HepG2 (cell line): Measurements from ENCODE around the gene RFX2. TPM values are rescaled to one million over a fixed set of nuclear protein-coding genes. Genes with fewer than 3 reads are reported as not detected.
A peak's percentile ranks its signal among the peaks of the same experiment; 100 is the strongest.

Source experiments
- ATF6 ChIP-seq: sonication (generic); formaldehyde crosslinking; conservative IDR thresholded peaks from 2 replicates; pipeline ENCODE4 v1.4.0; 2020; ENCODE audit warnings: missing genetic modification reagents
- FOSL1 ChIP-seq: sonication (generic); formaldehyde crosslinking; IDR thresholded peaks from 2 replicates; pipeline ENCODE4 v1.9.0; 2021; ENCODE audit warnings: missing genetic modification reagents, borderline replicate concordance
- GTF3A ChIP-seq: sonication (generic); formaldehyde crosslinking; conservative IDR thresholded peaks from 2 replicates; pipeline ENCODE4 v1.4.0; 2020; ENCODE audit warnings: mild to moderate bottlenecking, missing genetic modification reagents
- MED13 ChIP-seq: sonication (generic); formaldehyde crosslinking; IDR thresholded peaks from 2 replicates; pipeline ENCODE4 v1.5.0; 2020; ENCODE audit warnings: missing genetic modification reagents
- MEF2D ChIP-seq: sonication (generic); formaldehyde crosslinking; IDR thresholded peaks from 2 replicates; pipeline ENCODE4 v1.5.1; 2020; ENCODE audit warnings: mild to moderate bottlenecking, missing genetic modification reagents
- NFATC3 ChIP-seq: sonication (generic); formaldehyde crosslinking; IDR thresholded peaks from 2 replicates; pipeline ENCODE4 v1.5.1; 2020; ENCODE audit warnings: mild to moderate bottlenecking, missing genetic modification reagents
- NR2F1 ChIP-seq, 2 experiments: fragments of 450-650 bp in 1 of 2; formaldehyde crosslinking in 1 of 2; IDR thresholded peaks; 2 replicates each; pipeline versions ENCODE4 v1.5.0 to v1.6.1; 2016 to 2020; ENCODE audit warnings: mild to moderate bottlenecking in 1 of 2, missing compliant biosample characterization in 1 of 2, missing genetic modification reagents in 1 of 2, moderate library complexity in 1 of 2
- PAX8 ChIP-seq: sonication (generic); formaldehyde crosslinking; IDR thresholded peaks from 2 replicates; pipeline ENCODE4 v1.8.0; 2022; ENCODE audit warnings: mild to moderate bottlenecking, missing genetic modification reagents, borderline replicate concordance
- PCBP2 ChIP-seq: fragments of 200-400 bp; formaldehyde crosslinking; optimal IDR thresholded peaks from 2 replicates; pipeline ENCODE3; 2018; ENCODE audit warnings: low read length, low read depth; ENCODE audit not compliant: poor library complexity, severe bottlenecking
- RFX3 ChIP-seq: IDR thresholded peaks from 2 replicates; pipeline ENCODE4 v1.6.1; 2016; ENCODE audit warnings: missing biosample characterization, missing genetic modification reagents
- ZNF235 ChIP-seq: sonication (generic); formaldehyde crosslinking; IDR thresholded peaks from 2 replicates; pipeline ENCODE4 v1.8.1; 2023; ENCODE audit warnings: mild to moderate bottlenecking, missing genetic modification reagents, borderline replicate concordance
- ZNF549 ChIP-seq: sonication (generic); formaldehyde crosslinking; IDR thresholded peaks from 2 replicates; pipeline ENCODE4 v1.5.0; 2020; ENCODE audit warnings: missing genetic modification reagents
- ZNF567 ChIP-seq: sonication (generic); formaldehyde crosslinking; IDR thresholded peaks from 2 replicates; pipeline ENCODE4 v1.8.1; 2023; ENCODE audit warnings: mild to moderate bottlenecking, missing genetic modification reagents, borderline replicate concordance
- ZNF570 ChIP-seq: sonication (generic); formaldehyde crosslinking; IDR thresholded peaks from 2 replicates; pipeline ENCODE4 v1.4.0; 2020; ENCODE audit warnings: mild to moderate bottlenecking, missing genetic modification reagents, borderline replicate concordance
- ZNF574 ChIP-seq: sonication (generic); formaldehyde crosslinking; IDR thresholded peaks from 2 replicates; pipeline ENCODE4 v1.4.0; 2020; ENCODE audit warnings: missing genetic modification reagents
- ZNF672 ChIP-seq: sonication (generic); formaldehyde crosslinking; IDR thresholded peaks from 2 replicates; pipeline ENCODE4 v1.8.1; 2022; ENCODE audit warnings: missing genetic modification reagents
- ZNF841 ChIP-seq: sonication (generic); formaldehyde crosslinking; IDR thresholded peaks from 2 replicates; pipeline ENCODE4 v1.8.1; 2023; ENCODE audit warnings: missing genetic modification reagents, borderline replicate concordance
- ZSCAN25 ChIP-seq: sonication (generic); formaldehyde crosslinking; IDR thresholded peaks from 2 replicates; pipeline ENCODE4 v1.8.0; 2022; ENCODE audit warnings: mild to moderate bottlenecking, missing genetic modification reagents
- polyA plus RNA-seq, 8 experiments: library from polyadenylated mRNA; depleted of rRNA in 3 of 8; stranded (reverse) in 7 of 8; unstranded in 1 of 8; fragments of >200 nt; fragmentation: Illumina TruSeq in 4 of 8; extraction: Trizol in 4 of 8; gene quantifications; 2 replicates each; pipeline versions ENCODE4 v1.2.1 to v1.2.3, GENCODE V29; 2011 to 2016; ENCODE audit warnings: low read depth in 4 of 8, missing spikeins in 1 of 8, mixed read lengths in 1 of 8; ENCODE audit not compliant: insufficient read depth in 1 of 8
- total RNA-seq, 5 experiments: library from RNA; depleted of rRNA; stranded (reverse); fragments of >200 nt; fragmentation: Illumina TruSeq; extraction: Trizol; gene quantifications; 2 replicates each; pipeline ENCODE4 v1.2.3, GENCODE V29; 2016; ENCODE audit warnings: low read depth in 1 of 5
- TF ChIP-seq, protein P1 (sequence below): IDR thresholded peaks from 2 replicates; pipeline ENCODE4 v1.4.0; 2020; ENCODE audit warnings: mild to moderate bottlenecking, missing genetic modification reagents

Gene RFX2
- total and polyA plus RNA-seq, 2 of the 13 experiments (the other 11 are each of a cell fraction or from before 2014, with no cell fraction given) = 2.8 to 3.3 TPM

DNA sequence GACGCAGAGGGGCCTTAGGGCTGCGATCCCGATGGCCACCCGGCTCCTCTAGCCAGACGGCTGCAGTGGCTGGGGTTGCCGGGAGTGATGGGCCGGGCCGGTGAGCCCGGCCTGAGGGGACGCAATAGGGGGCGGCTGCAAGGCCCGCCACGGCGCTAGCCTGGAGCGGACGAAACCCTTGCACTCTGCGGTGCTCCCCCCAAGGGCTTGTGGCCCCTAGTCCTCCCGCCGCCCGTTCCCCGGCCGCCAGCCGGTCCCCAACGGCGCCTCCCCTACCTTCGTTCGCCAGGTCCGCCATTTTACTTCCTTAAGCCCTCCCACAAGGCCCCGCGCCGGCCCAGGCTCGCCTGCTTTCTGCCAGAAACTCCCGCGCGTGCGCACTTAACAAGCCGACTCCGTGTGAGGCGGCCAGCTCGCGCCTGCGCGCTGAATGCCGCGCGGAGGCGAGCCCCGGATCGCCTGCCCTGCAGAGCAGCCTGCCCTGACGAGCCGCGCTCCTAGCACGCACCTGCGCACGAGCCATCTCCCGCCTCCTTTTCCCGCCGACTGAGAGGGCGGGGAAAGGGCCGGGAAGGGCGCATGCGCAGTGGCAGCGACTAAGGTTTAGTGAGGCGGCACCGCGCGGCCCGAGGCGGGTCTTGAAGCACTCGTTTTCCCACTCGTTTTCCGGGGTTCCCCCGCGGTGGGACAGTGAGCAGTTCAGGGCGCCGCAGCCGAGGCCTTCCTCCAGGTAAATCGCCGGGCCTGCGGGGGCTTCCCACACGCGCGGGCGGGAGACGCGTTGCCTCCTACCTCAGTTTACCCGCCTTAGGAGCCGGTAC lies 132.3 kb downstream of the RFX2 start, which contains the start of gene RANBP3 (continued):
- TF ChIP-seq RFX3 (no peak), FOSL1 (peak; percentile 84), PCBP2 (no peak), NR2F1 (CRISPR knock-in tag; IDR thresholded peaks at IDR 0.05) (peak in 1 of 2 experiments; percentile 31; a peak in 1 of 4 replicates), PAX8 (peak; percentile 100), ZNF567 (CRISPR knock-in tag) (peak; percentile 100), MEF2D (CRISPR knock-in tag) (peak; percentile 99), ZNF235 (CRISPR knock-in tag) (peak; percentile 99; the same call in 1 of the 2 replicates), GTF3A (CRISPR knock-in tag) (peak; percentile 96), ZSCAN25 (CRISPR knock-in tag) (peak; percentile 97), NFATC3 (CRISPR knock-in tag) (peak; percentile 100), ZNF549 (CRISPR knock-in tag) (peak; percentile 92), ZNF841 (CRISPR knock-in tag) (peak; percentile 100), ZNF574 (CRISPR knock-in tag) (peak; percentile 96), MED13 (peak; percentile 99), ATF6 (CRISPR knock-in tag) (peak; percentile 100), ZNF672 (peak; percentile 98), ZNF570 (CRISPR knock-in tag) (peak; percentile 99)
- TF ChIP-seq, protein P1, sequence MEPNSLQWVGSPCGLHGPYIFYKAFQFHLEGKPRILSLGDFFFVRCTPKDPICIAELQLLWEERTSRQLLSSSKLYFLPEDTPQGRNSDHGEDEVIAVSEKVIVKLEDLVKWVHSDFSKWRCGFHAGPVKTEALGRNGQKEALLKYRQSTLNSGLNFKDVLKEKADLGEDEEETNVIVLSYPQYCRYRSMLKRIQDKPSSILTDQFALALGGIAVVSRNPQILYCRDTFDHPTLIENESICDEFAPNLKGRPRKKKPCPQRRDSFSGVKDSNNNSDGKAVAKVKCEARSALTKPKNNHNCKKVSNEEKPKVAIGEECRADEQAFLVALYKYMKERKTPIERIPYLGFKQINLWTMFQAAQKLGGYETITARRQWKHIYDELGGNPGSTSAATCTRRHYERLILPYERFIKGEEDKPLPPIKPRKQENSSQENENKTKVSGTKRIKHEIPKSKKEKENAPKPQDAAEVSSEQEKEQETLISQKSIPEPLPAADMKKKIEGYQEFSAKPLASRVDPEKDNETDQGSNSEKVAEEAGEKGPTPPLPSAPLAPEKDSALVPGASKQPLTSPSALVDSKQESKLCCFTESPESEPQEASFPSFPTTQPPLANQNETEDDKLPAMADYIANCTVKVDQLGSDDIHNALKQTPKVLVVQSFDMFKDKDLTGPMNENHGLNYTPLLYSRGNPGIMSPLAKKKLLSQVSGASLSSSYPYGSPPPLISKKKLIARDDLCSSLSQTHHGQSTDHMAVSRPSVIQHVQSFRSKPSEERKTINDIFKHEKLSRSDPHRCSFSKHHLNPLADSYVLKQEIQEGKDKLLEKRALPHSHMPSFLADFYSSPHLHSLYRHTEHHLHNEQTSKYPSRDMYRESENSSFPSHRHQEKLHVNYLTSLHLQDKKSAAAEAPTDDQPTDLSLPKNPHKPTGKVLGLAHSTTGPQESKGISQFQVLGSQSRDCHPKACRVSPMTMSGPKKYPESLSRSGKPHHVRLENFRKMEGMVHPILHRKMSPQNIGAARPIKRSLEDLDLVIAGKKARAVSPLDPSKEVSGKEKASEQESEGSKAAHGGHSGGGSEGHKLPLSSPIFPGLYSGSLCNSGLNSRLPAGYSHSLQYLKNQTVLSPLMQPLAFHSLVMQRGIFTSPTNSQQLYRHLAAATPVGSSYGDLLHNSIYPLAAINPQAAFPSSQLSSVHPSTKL (CRISPR knock-in tag) = peak; percentile 76
